GM19468 (cell line): Measurements from ENCODE around the gene ATPAF1.

Source experiments
- ATAC-seq: cut with Tn5 transposase; IDR thresholded peaks from one replicate; pipeline ENCODE4 v1.9.1; 2021; ENCODE audit warnings: mild to moderate bottlenecking, moderate library complexity, moderate number of reproducible peaks; ENCODE audit not compliant: unreplicated experiment; ENCODE audit errors: extremely low read depth

The ATPAF1 gene

GRCh38 chr1:46599059-46599970 is 68.8 kb downstream of the ATPAF1 start:
- ATAC-seq, result no peak

GRCh38 chr1:46596846-46597245 is 71.3 kb downstream of the ATPAF1 start:
- ATAC-seq, result no peak

GRCh38 chr1:46596036-46596435 is 72.1 kb downstream of the ATPAF1 start:
- no peak for ATAC-seq

GRCh38 chr1:46595127-46595526 is 73.0 kb downstream of the ATPAF1 start:
- no peak for ATAC-seq

GRCh38 chr1:46594063-46594462 is 74.1 kb downstream of the ATPAF1 start:
- no peak for ATAC-seq

- ATAC-seq, result no peak
Measured at GRCh38 chr1:46592823-46593222, 75.3 kb downstream of the ATPAF1 start.

- no peak for ATAC-seq
Measured at GRCh38 chr1:46589529-46589928, 78.6 kb downstream of the ATPAF1 start.

GRCh38 chr1:46587069-46587468 is 81.1 kb downstream of the ATPAF1 start:
- no peak for ATAC-seq

- ATAC-seq, result no peak
Measured at GRCh38 chr1:46585312-46585938, 82.7 kb downstream of the ATPAF1 start.

GRCh38 chr1:46583494-46583893 is 84.7 kb downstream of the ATPAF1 start:
- no peak for ATAC-seq

- ATAC-seq, result no peak
Measured at GRCh38 chr1:46582972-46583371, 85.2 kb downstream of the ATPAF1 start.
